ENCODE measurements around the gene ANGPT4. TPM values are rescaled to one million over a fixed set of nuclear protein-coding genes. Genes with fewer than 3 reads are reported as not detected.
"Not testable (repeated sequence)": the region's sequence is repeated elsewhere in the genome, so short reads cannot be mapped to it uniquely, and the experiment has no call there.

The ANGPT4 gene
- total RNA-seq, 1 experiment from 2014 or later, result under 0.01 TPM

GRCh38 chr20:906703-907270 lies 9.3 kb downstream of the ANGPT4 start:
- no peak for DNase-seq (ENCODE audit: low read depth)

DNA sequence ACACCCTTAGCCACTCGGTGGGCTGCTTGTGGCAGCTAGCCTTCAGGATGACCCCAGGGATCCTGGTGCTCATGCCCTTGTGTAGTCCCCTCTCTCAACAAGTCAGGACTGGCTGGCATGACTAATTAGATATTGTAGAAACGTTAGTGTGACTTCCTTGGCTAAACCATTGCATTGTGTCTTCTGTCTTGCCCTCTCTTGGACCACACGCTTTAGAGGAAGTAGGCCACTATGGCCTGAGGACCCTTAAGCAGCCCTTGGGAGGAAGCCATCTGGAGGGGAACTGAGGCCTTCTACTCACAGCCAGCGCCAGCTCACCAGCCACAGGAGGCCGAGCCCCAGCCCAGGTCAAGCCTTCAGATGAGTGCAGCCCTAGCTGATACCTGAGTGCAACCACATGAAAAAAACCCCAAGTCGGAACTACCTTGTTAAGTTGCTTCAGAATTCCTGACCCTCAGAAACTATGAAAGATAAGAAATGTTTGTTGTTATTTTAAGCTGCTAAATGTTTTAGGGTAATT lies 10.1 kb downstream of the ANGPT4 start:
- DNase-seq (ENCODE audit: low read depth), result no peak

- no peak for DNase-seq (ENCODE audit: low read depth)
Measured at GRCh38 chr20:905396-905961, 10.7 kb downstream of the ANGPT4 start.

GRCh38 chr20:904039-904545 lies 12.0 kb downstream of the ANGPT4 start:
- no peak for DNase-seq (ENCODE audit: low read depth)

DNA sequence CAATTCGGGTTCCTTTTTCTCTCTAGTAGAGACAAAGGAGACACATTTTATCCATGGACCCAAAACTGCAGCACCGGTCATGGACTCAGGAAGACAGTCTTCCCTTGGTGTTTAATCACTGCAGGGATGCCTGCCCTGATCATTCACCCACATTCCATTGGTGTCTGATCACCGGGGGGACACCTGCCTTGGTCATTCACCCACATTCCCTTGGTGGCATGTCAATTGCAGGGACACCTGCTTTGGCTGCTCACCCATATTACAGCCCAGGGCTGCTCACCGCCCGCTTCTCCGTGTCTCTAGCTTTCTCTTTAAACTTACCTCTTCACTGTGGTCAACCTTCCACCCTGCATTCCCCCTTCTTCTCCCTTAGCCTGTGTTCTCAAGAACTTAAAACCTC lies 18.7 kb downstream of the ANGPT4 start:
- not testable (repeated sequence) for DNase-seq (ENCODE audit: low read depth)

DNA sequence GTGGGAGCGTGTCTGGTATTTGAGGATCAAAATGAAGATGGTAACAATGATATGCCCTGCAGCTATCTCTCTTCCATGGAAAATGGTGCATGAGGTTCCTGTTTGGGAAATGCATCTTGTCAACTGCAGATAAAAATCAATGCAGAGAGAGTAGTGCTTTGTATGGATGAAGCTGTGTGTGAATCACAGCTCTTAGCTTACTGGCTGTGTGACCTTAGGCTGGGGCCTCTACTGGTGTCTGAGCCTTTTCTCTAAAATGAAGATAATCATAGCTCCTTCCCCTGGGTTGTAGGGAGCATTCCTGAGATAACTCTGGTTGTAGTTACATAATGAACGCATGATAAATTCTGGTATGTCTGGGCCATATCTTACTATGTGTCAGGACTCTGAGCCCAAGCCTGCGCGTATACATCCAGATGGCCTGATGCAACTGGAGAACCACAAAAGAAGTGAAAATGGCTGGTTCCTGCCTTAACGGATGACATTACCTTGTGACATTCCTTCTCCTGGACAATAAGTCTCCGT lies 19.6 kb downstream of the ANGPT4 start:
- no peak for DNase-seq (ENCODE audit: low read depth)

DNA sequence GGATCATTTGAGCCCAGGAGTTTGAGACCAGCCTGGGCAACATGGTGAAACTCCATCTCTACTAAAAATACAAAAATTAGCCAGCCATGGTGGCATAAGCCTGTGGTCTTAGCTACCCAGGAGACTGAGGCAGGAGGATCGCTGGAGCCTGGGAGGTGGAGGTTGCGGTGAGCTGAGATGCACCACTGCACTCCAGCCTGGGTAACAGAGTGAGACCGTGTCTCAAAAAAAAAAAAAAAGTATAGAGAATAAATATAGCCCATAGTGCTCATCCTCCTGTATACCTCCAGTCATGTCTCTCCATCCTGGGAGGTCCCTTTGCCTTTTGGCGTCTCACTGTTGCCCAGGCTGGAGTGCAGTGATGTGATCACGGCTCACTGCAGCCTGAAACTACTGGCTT lies 23.8 kb downstream of the ANGPT4 start:
- not testable (repeated sequence) for DNase-seq (ENCODE audit: low read depth)

DNA sequence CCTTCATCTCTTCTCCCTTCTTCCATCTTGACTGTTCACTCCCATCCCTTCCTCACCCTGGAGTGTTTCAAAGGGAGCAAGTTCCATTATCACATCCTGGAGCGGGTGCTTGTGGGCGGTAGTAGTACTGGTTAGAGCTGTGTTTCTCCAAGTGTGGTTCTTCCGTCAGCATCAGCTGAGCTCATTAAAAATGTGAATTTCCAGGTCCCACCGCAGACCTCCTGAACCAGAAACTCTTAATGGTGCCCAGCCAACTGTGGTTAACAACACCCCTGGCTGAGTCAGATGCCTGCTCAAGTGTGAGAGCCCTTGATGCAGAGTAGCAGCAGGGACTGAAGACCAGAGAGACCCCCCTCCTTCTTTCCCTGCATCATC lies 24.4 kb downstream of the ANGPT4 start:
- DNase-seq (ENCODE audit: low read depth), result peak; percentile 79

DNA sequence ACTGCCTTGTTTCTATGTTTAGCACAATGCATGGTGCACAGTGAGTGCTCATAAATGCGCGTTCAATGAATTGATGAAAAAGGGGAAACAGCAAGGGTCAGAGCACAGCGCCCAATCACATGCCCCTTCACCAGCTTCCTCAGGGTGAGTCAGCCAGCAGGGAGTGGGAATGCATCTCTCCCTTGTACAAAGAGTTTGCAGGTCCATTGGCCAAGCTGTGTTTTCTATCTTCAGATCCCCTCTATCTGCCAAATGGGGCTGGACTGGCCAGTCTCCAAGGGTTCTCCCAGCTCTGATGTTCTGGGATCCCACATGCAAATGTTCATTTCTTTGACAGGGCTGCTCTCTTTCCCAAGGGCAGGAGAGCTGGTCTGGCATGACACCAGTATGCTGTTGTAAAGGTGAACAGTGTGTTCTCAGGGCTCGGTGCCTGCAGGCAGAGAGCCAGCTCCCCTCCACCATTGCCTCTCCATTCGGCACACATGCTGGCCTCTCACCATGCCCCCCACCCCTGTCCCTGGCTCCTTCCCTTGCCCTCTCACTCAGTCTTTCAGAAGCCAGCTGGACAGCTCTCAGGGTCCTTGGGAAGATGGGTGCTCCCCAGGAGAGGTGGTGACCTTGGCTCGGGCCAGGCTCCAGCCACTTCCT lies 25.0 kb downstream of the ANGPT4 start:
- DNase-seq (ENCODE audit: low read depth), result no peak

- no peak for DNase-seq (ENCODE audit: low read depth)
Measured at GRCh38 chr20:890666-891057, 25.5 kb downstream of the ANGPT4 start.

GRCh38 chr20:889932-890463 lies 26.1 kb downstream of the ANGPT4 start:
- DNase-seq (ENCODE audit: low read depth), result no peak

- DNase-seq (ENCODE audit: low read depth), result no peak
Measured at GRCh38 chr20:889106-889505, 27.0 kb downstream of the ANGPT4 start.

GRCh38 chr20:888057-888456 lies 28.1 kb downstream of the ANGPT4 start:
- DNase-seq (ENCODE audit: low read depth), result no peak

DNA sequence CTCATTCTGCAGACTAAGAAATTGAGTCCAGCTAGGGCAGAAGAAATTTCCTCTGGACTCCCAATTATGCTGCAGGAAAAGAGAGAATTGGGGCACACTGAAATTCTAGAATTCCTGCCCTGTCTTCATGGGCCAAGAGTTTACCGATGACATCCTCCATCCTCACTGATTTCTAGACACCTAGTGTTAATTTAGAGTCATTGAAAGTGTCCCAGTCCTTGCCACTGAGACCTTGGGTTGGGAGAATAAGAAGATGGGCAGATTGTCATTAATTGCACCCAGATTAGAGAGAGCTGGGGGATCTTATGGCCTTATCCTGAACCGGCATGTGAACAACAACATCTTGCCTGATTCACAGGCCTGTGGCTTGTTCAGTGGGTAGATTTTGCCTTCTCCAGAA lies 29.0 kb downstream of the ANGPT4 start:
- DNase-seq (ENCODE audit: low read depth), result no peak

GRCh38 chr20:884983-885952 lies 30.9 kb downstream of the ANGPT4 start:
- DNase-seq (ENCODE audit: low read depth), result no peak

DNA sequence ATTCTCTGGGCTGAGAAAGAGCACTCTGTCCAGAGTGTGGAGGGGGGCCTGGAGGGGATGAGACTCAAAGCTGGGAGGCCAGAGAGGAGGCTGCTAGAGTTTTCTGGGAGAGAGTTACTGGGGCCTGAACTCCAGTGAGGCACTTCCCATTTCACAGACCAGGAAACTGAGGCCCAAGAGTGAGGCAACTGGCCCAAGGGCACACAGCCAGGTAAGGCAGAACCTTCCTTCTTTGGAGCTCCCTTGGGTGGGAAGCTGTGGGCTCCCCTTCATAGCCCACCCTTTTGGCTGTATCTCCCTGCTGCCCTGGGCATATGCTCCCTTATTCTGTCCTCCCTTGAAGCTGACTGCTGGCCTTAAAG lies 34.4 kb downstream of the ANGPT4 start:
- no peak for DNase-seq (ENCODE audit: low read depth)

DNA sequence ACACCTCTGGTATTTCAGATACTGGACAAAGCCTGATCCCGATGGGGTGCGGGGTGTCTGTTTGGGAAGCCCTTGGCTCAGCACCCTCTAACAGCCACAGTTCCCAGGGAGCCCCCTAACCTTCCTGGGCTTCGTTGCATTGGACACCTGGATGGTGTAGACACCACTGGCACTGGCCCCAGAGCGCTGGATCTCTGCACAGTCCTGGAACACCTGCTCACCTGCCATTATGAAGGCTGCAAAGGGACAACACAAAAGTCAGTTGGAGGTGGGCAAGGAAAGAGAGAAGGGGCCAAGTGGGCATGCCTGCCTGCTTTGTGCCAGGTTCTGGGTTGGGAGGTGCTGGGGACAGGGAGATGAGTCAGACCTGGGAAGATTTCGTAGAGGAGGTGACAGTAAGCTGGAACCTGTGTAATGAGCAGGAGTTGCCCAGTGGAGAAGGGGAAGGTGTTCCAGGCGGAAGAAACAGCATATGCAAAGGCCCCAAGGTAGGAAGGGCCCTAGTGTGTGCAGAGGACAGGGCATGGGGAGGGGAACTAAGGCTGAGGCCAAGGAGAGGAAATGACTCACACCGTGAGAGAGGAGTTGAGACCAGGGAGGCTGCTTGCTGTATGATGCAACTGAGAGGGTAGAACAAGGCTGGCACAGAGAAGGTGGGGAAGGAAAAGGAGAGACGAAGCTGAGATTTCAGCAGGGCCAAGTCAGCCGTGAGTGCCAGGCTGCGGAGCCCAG lies 34.9 kb downstream of the ANGPT4 start:
- DNase-seq (ENCODE audit: low read depth), result peak; percentile 86

- no peak for DNase-seq (ENCODE audit: low read depth)
Measured at GRCh38 chr20:879626-880025, 36.5 kb downstream of the ANGPT4 start.

DNA sequence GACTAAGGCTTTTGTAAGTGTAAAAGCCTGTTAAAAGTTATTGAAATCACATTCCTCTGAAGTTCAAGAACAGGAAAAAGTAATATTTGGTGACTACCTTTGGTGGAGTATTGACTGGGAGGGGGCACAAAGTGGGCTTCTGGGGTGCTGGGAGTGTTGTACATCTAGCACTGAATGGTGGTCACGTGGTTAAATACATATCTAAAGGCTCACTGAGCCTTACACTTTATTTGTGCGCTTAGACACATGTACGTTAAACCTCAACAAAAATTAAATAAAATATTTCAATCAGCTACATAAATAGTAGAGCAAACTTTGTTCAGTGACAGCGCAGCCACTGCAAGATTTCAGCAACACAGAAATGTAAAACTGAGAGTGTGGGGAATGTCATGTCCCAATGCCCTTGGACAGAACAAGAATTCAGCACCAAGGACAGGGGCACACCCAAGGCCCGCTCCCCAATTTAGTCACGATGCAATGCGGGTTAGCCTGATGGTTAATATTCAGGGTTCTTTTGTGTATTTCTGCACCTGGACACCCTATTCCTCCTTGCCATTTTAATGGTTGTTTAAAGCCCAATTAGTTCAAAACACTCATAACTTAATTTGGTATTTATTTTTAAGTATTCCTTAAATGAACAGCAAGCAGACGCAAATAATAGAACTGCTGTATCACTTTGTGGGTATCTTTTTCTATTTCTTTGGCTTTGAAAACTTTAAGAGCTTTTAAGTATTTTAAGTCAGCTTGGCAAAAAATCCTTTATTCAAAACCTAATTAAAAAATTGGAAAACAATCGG lies 37.4 kb downstream of the ANGPT4 start:
- peak; percentile 33 for DNase-seq (ENCODE audit: low read depth)

DNA sequence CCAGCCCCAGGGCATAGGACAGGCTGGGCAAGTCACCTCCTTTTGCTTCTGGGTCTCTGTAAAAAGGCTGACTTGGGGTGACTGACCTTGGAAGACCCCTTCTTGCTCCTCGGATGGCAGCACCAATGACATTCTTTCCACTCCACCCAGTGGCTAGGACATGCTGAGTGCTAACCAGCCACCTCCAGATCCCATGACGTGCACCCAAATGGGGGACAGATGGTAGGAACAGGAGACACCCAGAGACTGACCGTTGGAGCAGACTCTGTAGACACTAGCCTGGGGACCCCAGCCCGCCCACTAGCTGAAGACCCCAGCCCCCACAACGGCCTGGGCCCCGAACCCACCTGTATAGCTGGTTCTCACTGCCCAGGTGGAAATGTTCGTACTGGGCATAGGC lies 38.3 kb downstream of the ANGPT4 start:
- no peak for DNase-seq (ENCODE audit: low read depth)

All from Daoy (cell line).